MCF 10A (cell line): ENCODE results near the gene APC2. TPM values are rescaled to one million over a fixed set of nuclear protein-coding genes. Genes with fewer than 3 reads are reported as not detected.

Experiments
- BruUV-seq: library from RNA; stranded (reverse); fragments of 400-500 nt; replicated peaks from 2 replicates; lab custom pipeline; 2021; lab: Mats Ljungman, UMichigan
- CTCF ChIA-PET: fragments of 300-600 bp; sonication (Branson Sonifier 250); formaldehyde crosslinking; extraction: SDS; loops from one replicate; lab custom pipeline; 2021; ENCODE audit warnings: antibody characterized with exemption, inconsistent platforms; lab: Yijun Ruan, JAX
- POLR2A ChIA-PET: fragments of 300-600, 350-650 bp; sonication (Branson Sonifier 250); formaldehyde crosslinking; extraction: SDS; loops from one replicate; lab custom pipeline; 2020; ENCODE audit warnings: antibody characterized with exemption, inconsistent platforms; lab: Yijun Ruan, JAX
- DNase-seq: peaks from one replicate; pipeline ENCODE4 v3.0.0-alpha.2; 2018; ENCODE audit not compliant: unreplicated experiment
- H3K27ac Mint-ChIP-seq: one replicate; pipeline ENCODE4 v1.8.0; 2022; ENCODE audit warnings: mild to moderate bottlenecking, low read depth, mixed read lengths; ENCODE audit not compliant: unreplicated experiment
- H3K27me3 Mint-ChIP-seq: one replicate; pipeline ENCODE4 v1.8.0; 2022; ENCODE audit warnings: mixed read lengths; ENCODE audit not compliant: insufficient read depth, unreplicated experiment
- H3K36me3 Mint-ChIP-seq: one replicate; pipeline ENCODE4 v1.8.0; 2022; ENCODE audit warnings: mild to moderate bottlenecking, moderate library complexity, mixed read lengths; ENCODE audit not compliant: insufficient read depth, unreplicated experiment
- H3K4me1 Mint-ChIP-seq: one replicate; pipeline ENCODE4 v1.8.0; 2022; ENCODE audit warnings: mixed read lengths; ENCODE audit not compliant: insufficient read depth, unreplicated experiment
- H3K4me3 Mint-ChIP-seq: one replicate; pipeline ENCODE4 v1.8.0; 2022; ENCODE audit warnings: mild to moderate bottlenecking, moderate library complexity, mixed read lengths; ENCODE audit not compliant: unreplicated experiment
- H3K9me3 Mint-ChIP-seq: one replicate; pipeline ENCODE4 v1.8.0; 2022; ENCODE audit warnings: mixed read lengths; ENCODE audit not compliant: unreplicated experiment
- intact Hi-C: fragments of 100-400 bp; cut with micrococcal nuclease; formaldehyde crosslinking; loops from 2 replicates; pipeline ENCODE4 v1.14.1; 2022
- total RNA-seq: library from RNA; stranded (reverse); gene quantifications from 2 replicates; pipeline ENCODE4 v1.2.3, GENCODE V29; 2022
- TF ChIP-seq, protein P1 (sequence below): fragments of 200-600 bp; IDR thresholded peaks from one replicate; pipeline ENCODE4 v1.8.0; 2022; ENCODE audit warnings: antibody characterized with exemption, mild to moderate bottlenecking; ENCODE audit not compliant: unreplicated experiment

The APC2 gene
- total RNA-seq, 1 experiment from 2014 or later = 0.23 TPM

- intact Hi-C loops = no loop called here
- no peak for DNase-seq
- Mint-ChIP-seq H3K27ac (no peak overlapping the region), H3K4me1 (peaks cover 10% of the 10 kb centered on the region), H3K9me3 (no peaks in the 10 kb centered on the region), H3K27me3 (no peaks in the 10 kb centered on the region), H3K4me3 (no peak overlapping the region), H3K36me3 (peaks cover 21% of the 10 kb centered on the region)
- TF ChIP-seq, protein P1, sequence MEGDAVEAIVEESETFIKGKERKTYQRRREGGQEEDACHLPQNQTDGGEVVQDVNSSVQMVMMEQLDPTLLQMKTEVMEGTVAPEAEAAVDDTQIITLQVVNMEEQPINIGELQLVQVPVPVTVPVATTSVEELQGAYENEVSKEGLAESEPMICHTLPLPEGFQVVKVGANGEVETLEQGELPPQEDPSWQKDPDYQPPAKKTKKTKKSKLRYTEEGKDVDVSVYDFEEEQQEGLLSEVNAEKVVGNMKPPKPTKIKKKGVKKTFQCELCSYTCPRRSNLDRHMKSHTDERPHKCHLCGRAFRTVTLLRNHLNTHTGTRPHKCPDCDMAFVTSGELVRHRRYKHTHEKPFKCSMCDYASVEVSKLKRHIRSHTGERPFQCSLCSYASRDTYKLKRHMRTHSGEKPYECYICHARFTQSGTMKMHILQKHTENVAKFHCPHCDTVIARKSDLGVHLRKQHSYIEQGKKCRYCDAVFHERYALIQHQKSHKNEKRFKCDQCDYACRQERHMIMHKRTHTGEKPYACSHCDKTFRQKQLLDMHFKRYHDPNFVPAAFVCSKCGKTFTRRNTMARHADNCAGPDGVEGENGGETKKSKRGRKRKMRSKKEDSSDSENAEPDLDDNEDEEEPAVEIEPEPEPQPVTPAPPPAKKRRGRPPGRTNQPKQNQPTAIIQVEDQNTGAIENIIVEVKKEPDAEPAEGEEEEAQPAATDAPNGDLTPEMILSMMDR = no peak
- no TSS peak for BruUV-seq
- CTCF ChIA-PET = no interaction called here
- POLR2A ChIA-PET = no interaction called here
Observed at GRCh38 chr19:1481224-1481892, 31.4 kb downstream of the APC2 start.

DNA sequence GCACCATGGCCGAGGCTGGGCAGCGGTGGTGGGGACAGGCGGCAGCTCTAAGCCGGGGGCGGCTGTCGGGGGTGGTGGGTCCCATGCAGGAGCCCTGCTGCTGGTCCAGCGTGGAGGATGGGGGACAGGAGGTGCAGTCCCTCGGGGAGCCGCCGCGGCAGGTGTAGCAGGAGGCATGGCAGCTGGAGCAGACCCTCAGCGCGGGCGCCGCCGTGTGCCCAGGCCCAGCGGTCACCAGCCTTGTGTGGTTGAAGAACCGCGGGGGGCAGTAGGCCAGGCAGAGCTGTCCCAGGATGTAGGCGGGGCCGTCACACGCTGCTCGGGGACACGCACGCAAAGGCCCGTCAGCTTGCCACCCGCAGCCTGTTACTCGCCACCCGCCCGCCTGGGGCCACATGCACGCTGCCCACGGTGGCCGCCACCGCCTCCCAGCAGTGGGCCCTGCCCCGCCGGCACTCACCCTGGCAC lies 32.0 kb downstream of the APC2 start:
- TF ChIP-seq, protein P1 = no peak
- H3K4me1 Mint-ChIP-seq = peaks cover 10% of the 10 kb centered on the region
- DNase-seq = no peak
- no peak overlapping the region for H3K27ac Mint-ChIP-seq
- peaks cover 16% of the 10 kb centered on the region for H3K36me3 Mint-ChIP-seq
- intact Hi-C loops = no loop called here
- ChIA-PET POLR2A (no interaction called here), CTCF (interaction anchor here (0.5 kb wide), 1 partner anchor 17 kb away, joined by 3 read pairs; no protein-coding TSS in a partner anchor)
- no TSS peak for BruUV-seq
- H3K4me3 Mint-ChIP-seq = no peak overlapping the region
- H3K27me3 Mint-ChIP-seq = no peaks in the 10 kb centered on the region
- H3K9me3 Mint-ChIP-seq = no peaks in the 10 kb centered on the region

- intact Hi-C loops = no loop called here
- Mint-ChIP-seq H3K4me3 (no peak overlapping the region), H3K4me1 (peaks cover 6% of the 10 kb centered on the region), H3K9me3 (no peaks in the 10 kb centered on the region), H3K36me3 (peaks cover 10% of the 10 kb centered on the region), H3K27me3 (no peaks in the 10 kb centered on the region), H3K27ac (no peak overlapping the region)
- POLR2A ChIA-PET = no interaction called here
- TF ChIP-seq, protein P1 = no peak
- CTCF ChIA-PET = interaction anchor here (0.5 kb wide), 1 partner anchor 17 kb away, joined by 3 read pairs; no protein-coding TSS in a partner anchor
- no peak for DNase-seq
- no TSS peak for BruUV-seq
Observed at GRCh38 chr19:1482361-1483130, 32.6 kb downstream of the APC2 start.
